T1000 (cell line): Measurements from ENCODE around the gene MYO16.

Experiments
- DNase-seq: peaks from one replicate; lab custom pipeline; 2025; ENCODE audit warnings: mixed read lengths; lab: John Stamatoyannopoulos, UW

Gene MYO16

GRCh38 chr13:108933061-108933460, 303.6 kb downstream of the MYO16 start:
- no peak for DNase-seq

- DNase-seq: no peak
Observed at GRCh38 chr13:108938155-108938554, 308.7 kb downstream of the MYO16 start.

GRCh38 chr13:108940121-108940520, 310.7 kb downstream of the MYO16 start:
- DNase-seq: no peak

GRCh38 chr13:108943842-108944241, 314.4 kb downstream of the MYO16 start:
- no peak for DNase-seq

- DNase-seq: no peak
Observed at GRCh38 chr13:108944760-108945159, 315.3 kb downstream of the MYO16 start.

- no peak for DNase-seq
Observed at GRCh38 chr13:108947551-108948030, 318.2 kb downstream of the MYO16 start.

GRCh38 chr13:108948251-108948671, 318.9 kb downstream of the MYO16 start:
- no peak for DNase-seq

- no peak for DNase-seq
Observed at GRCh38 chr13:108950333-108951010, 321.1 kb downstream of the MYO16 start.

GRCh38 chr13:108955741-108956140, 326.3 kb downstream of the MYO16 start:
- no peak for DNase-seq

- peak; percentile 44 for DNase-seq
Observed at GRCh38 chr13:108957369-108958012, 328.1 kb downstream of the MYO16 start.

GRCh38 chr13:108958013-108958376, 328.6 kb downstream of the MYO16 start:
- no peak for DNase-seq

GRCh38 chr13:108959234-108959633, 329.8 kb downstream of the MYO16 start:
- no peak for DNase-seq

GRCh38 chr13:108960006-108960405, 330.6 kb downstream of the MYO16 start:
- DNase-seq: no peak

GRCh38 chr13:108961542-108962125, 332.2 kb downstream of the MYO16 start:
- no peak for DNase-seq

- DNase-seq: no peak
Observed at GRCh38 chr13:108962654-108963053, 333.2 kb downstream of the MYO16 start.

- DNase-seq: no peak
Observed at GRCh38 chr13:108963276-108963810, 333.9 kb downstream of the MYO16 start.

GRCh38 chr13:108963846-108964600, 334.6 kb downstream of the MYO16 start:
- no peak for DNase-seq

- no peak for DNase-seq
Observed at GRCh38 chr13:108964606-108965005, 335.2 kb downstream of the MYO16 start.

GRCh38 chr13:108967371-108967770, 338.0 kb downstream of the MYO16 start:
- DNase-seq: no peak

GRCh38 chr13:108968566-108968965, 339.2 kb downstream of the MYO16 start:
- no peak for DNase-seq

- DNase-seq: no peak
Observed at GRCh38 chr13:108974686-108975085, 345.3 kb downstream of the MYO16 start.

GRCh38 chr13:108980237-108980636, 350.8 kb downstream of the MYO16 start:
- no peak for DNase-seq
